ENCODE data around the gene RAB27A.

DNA sequence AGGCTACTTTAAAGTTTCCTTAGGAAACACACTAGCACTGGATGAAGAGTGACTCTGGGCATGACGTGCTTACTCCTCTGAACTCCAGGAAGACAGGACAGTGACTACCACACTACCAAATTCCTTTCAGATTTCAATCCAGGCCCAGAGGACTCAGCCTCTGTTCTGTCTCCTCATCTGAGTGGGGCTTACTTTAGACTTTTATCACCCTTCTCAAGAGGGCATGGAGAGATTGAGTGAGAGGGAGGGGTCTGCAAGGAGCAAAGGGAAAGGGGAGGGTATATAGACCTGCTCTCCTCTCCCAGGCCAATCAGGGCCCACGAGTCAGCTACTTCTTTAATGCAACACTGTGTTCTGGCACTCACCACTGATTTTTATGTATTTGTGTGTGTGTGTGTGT is 63.5 kb downstream of the RAB27A start:
- TF ChIP-seq EZH2 (IDR thresholded peaks at IDR 0.05; ENCODE audit: low read length, unreplicated experiment) (no peak), EZH2phosphoT487 (IDR thresholded peaks at IDR 0.05; ENCODE audit: borderline replicate concordance, low read length) (no peak)
- TF ChIP-seq, protein P1, sequence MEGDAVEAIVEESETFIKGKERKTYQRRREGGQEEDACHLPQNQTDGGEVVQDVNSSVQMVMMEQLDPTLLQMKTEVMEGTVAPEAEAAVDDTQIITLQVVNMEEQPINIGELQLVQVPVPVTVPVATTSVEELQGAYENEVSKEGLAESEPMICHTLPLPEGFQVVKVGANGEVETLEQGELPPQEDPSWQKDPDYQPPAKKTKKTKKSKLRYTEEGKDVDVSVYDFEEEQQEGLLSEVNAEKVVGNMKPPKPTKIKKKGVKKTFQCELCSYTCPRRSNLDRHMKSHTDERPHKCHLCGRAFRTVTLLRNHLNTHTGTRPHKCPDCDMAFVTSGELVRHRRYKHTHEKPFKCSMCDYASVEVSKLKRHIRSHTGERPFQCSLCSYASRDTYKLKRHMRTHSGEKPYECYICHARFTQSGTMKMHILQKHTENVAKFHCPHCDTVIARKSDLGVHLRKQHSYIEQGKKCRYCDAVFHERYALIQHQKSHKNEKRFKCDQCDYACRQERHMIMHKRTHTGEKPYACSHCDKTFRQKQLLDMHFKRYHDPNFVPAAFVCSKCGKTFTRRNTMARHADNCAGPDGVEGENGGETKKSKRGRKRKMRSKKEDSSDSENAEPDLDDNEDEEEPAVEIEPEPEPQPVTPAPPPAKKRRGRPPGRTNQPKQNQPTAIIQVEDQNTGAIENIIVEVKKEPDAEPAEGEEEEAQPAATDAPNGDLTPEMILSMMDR (conservative IDR thresholded peaks at IDR 0.05; ENCODE audit: low read depth, low read length) = no peak

All from PC-3 (cell line).